NT2/D1 (cell line): ENCODE data around the gene PCTP.

Source experiments
- DNase-seq: peaks from one replicate; pipeline ENCODE4 v3.0.0-alpha.2; 2011; ENCODE audit warnings: low read depth, low spot score
- H3K27me3 ChIP-seq: 2 replicates; pipeline ENCODE4 v1.6.0; 2011; ENCODE audit warnings: mild to moderate bottlenecking; ENCODE audit not compliant: insufficient read length, insufficient read depth
- H3K36me3 ChIP-seq: 2 replicates; pipeline ENCODE4 v1.6.1; 2011; ENCODE audit warnings: mild to moderate bottlenecking, low read length, mixed read lengths; ENCODE audit not compliant: insufficient read depth, insufficient read length
- H3K4me1 ChIP-seq: 2 replicates; pipeline ENCODE4 v1.5.1; 2011; ENCODE audit not compliant: insufficient read depth, insufficient read length
- H3K4me3 ChIP-seq: 2 replicates; pipeline ENCODE4 v1.5.1; 2011; ENCODE audit warnings: low read depth; ENCODE audit not compliant: insufficient read length
- H3K9ac ChIP-seq: 2 replicates; pipeline ENCODE4 v1.6.0; 2011; ENCODE audit warnings: low read depth; ENCODE audit not compliant: insufficient read length
- H3K9me3 ChIP-seq: 2 replicates; pipeline ENCODE4 v1.5.1; 2011; ENCODE audit warnings: mild to moderate bottlenecking, low read length; ENCODE audit not compliant: insufficient read depth
- SUZ12 ChIP-seq: IDR thresholded peaks from 2 replicates; pipeline ENCODE4 v1.6.1; 2011; ENCODE audit not compliant: insufficient read length, insufficient read depth; ENCODE audit errors: extremely low read depth
- YY1 ChIP-seq: IDR thresholded peaks from 2 replicates; pipeline ENCODE4 v1.6.1; 2011; ENCODE audit not compliant: insufficient read length, insufficient read depth
- ZNF274 ChIP-seq: IDR thresholded peaks from 2 replicates; pipeline ENCODE4 v1.6.1; 2011; ENCODE audit warnings: mild to moderate bottlenecking, low read depth, low read length

The PCTP gene

GRCh38 chr17:55722016-55722736, 28.7 kb upstream of the PCTP start:
- Histone ChIP-seq H3K36me3 (no peaks in the 10 kb centered on the region), H3K9me3 (no peaks in the 10 kb centered on the region), H3K4me3 (no peak overlapping the region), H3K4me1 (no peaks in the 10 kb centered on the region), H3K27me3 (no peaks in the 10 kb centered on the region), H3K9ac (no peak overlapping the region)
- TF ChIP-seq YY1 (no peak), SUZ12 (no peak), ZNF274 (no peak)
- DNase-seq, result no peak

- no peaks in the 10 kb centered on the region for H3K9me3 ChIP-seq
- no peaks in the 10 kb centered on the region for H3K36me3 ChIP-seq
- H3K9ac ChIP-seq, result no peak within 1 kb of the TSS
- DNase-seq, result no peak
- no peaks in the 10 kb centered on the region for H3K27me3 ChIP-seq
- H3K4me3 ChIP-seq, result no peak within 1 kb of the TSS
- H3K4me1 ChIP-seq, result no peaks in the 10 kb centered on the region
- no peak for TF ChIP-seq ZNF274
- no peak for TF ChIP-seq SUZ12
- TF ChIP-seq YY1, result no peak
Observed at GRCh38 chr17:55722742-55723487, 27.9 kb upstream of the PCTP start, which contains the start of gene TMEM100. Gene TMEM100, minus strand, starts transcription at chr17:55722864. Its CDS starts 1,794 bp downstream, at chr17:55721070.

- H3K27me3 ChIP-seq, result no peaks in the 10 kb centered on the region
- no peaks in the 10 kb centered on the region for H3K36me3 ChIP-seq
- no peak for DNase-seq
- H3K9me3 ChIP-seq, result no peaks in the 10 kb centered on the region
- no peak overlapping the region for H3K9ac ChIP-seq
- TF ChIP-seq ZNF274 (no peak), SUZ12 (no peak), YY1 (no peak)
- no peak overlapping the region for H3K4me3 ChIP-seq
- H3K4me1 ChIP-seq, result peaks cover 2% of the 10 kb centered on the region
Observed at GRCh38 chr17:55723488-55723848, 27.4 kb upstream of the PCTP start.

- Histone ChIP-seq H3K4me1 (peaks cover 2% of the 10 kb centered on the region), H3K27me3 (no peaks in the 10 kb centered on the region), H3K36me3 (no peaks in the 10 kb centered on the region), H3K9ac (no peak overlapping the region), H3K9me3 (no peaks in the 10 kb centered on the region), H3K4me3 (no peak overlapping the region)
- no peak for DNase-seq
- no peak for TF ChIP-seq ZNF274
- no peak for TF ChIP-seq YY1
- TF ChIP-seq SUZ12, result no peak
Observed at GRCh38 chr17:55726440-55726839, 24.4 kb upstream of the PCTP start.

- H3K9ac ChIP-seq, result no peak overlapping the region
- TF ChIP-seq YY1 (no peak), SUZ12 (no peak), ZNF274 (no peak)
- H3K27me3 ChIP-seq, result no peaks in the 10 kb centered on the region
- DNase-seq, result no peak
- peaks cover 2% of the 10 kb centered on the region for H3K4me1 ChIP-seq
- H3K9me3 ChIP-seq, result no peaks in the 10 kb centered on the region
- H3K36me3 ChIP-seq, result no peaks in the 10 kb centered on the region
- no peak overlapping the region for H3K4me3 ChIP-seq
Observed at GRCh38 chr17:55727275-55727674, 23.6 kb upstream of the PCTP start.

- no peak overlapping the region for H3K9ac ChIP-seq
- no peaks in the 10 kb centered on the region for H3K27me3 ChIP-seq
- DNase-seq, result no peak
- no peaks in the 10 kb centered on the region for H3K36me3 ChIP-seq
- no peaks in the 10 kb centered on the region for H3K9me3 ChIP-seq
- peaks cover 2% of the 10 kb centered on the region for H3K4me1 ChIP-seq
- no peak for TF ChIP-seq YY1
- TF ChIP-seq SUZ12, result no peak
- no peak for TF ChIP-seq ZNF274
- no peak overlapping the region for H3K4me3 ChIP-seq
Observed at GRCh38 chr17:55727920-55728319, 22.9 kb upstream of the PCTP start.

GRCh38 chr17:55728361-55728760, 22.5 kb upstream of the PCTP start:
- H3K9ac ChIP-seq, result no peak overlapping the region
- H3K36me3 ChIP-seq, result no peaks in the 10 kb centered on the region
- H3K9me3 ChIP-seq, result no peaks in the 10 kb centered on the region
- H3K4me3 ChIP-seq, result no peak overlapping the region
- no peak for TF ChIP-seq SUZ12
- no peak for DNase-seq
- no peaks in the 10 kb centered on the region for H3K27me3 ChIP-seq
- H3K4me1 ChIP-seq, result peaks cover 2% of the 10 kb centered on the region
